ENCODE results near the gene RPL34. TPM values are rescaled to one million over a fixed set of nuclear protein-coding genes. Genes with fewer than 3 reads are reported as not detected.

RPL34 gene
- total RNA-seq, 4 donors from 2014 or later, result 1,071 to 6,726 (median 2,783) TPM

DNA sequence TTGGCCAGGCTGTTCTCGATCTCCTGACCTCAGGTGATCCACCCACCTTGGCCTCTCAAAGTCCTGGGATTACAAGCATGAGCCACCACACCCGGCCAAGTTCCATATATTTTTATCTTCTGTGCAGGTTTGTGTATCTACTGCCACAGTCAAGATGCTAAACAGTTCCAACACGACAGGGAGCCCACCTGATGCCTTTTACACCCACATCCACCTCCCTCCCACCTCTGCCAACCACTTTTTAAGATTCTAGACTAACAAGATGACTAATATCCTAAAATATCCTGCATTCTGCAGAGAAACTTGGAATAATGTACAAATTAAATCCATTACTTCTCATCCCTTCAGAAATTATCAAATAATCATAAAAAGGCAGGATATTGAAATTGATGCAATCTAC, 19.3 kb upstream of the RPL34 start:
- no peaks in the 10 kb centered on the region for H3K4me1 ChIP-seq
- intact Hi-C loops (cut with DNase I; ENCODE audit: low total_unique reads), result no loop called here
- no peak overlapping the region for H3K4me3 ChIP-seq
- H3K27ac ChIP-seq, result no peak overlapping the region
- no peak for DNase-seq
- H3K27me3 ChIP-seq, result no peaks in the 10 kb centered on the region
- no peaks in the 10 kb centered on the region for H3K36me3 ChIP-seq
- H3K9me3 ChIP-seq, result no peaks in the 10 kb centered on the region
- TF ChIP-seq, protein P1, sequence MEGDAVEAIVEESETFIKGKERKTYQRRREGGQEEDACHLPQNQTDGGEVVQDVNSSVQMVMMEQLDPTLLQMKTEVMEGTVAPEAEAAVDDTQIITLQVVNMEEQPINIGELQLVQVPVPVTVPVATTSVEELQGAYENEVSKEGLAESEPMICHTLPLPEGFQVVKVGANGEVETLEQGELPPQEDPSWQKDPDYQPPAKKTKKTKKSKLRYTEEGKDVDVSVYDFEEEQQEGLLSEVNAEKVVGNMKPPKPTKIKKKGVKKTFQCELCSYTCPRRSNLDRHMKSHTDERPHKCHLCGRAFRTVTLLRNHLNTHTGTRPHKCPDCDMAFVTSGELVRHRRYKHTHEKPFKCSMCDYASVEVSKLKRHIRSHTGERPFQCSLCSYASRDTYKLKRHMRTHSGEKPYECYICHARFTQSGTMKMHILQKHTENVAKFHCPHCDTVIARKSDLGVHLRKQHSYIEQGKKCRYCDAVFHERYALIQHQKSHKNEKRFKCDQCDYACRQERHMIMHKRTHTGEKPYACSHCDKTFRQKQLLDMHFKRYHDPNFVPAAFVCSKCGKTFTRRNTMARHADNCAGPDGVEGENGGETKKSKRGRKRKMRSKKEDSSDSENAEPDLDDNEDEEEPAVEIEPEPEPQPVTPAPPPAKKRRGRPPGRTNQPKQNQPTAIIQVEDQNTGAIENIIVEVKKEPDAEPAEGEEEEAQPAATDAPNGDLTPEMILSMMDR (IDR thresholded peaks at IDR 0.05), result no peak

DNA sequence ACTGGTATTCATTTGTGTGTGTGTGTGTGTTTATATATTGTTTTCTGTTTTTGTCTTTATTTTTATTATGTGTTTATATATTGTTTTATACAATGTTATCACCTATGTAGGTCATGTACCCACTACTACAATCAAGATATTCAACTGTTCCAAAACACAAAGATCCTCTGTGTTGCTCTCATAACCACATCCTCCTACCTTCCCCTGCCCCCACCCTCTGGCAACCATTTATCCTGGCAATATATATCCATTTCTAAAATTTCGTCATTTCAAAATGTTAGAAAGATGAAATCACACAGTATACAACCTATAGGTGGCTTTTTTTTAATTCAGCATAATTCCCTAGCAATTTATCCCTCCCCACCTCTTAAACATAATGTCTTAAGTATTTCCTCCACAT, 18.8 kb upstream of the RPL34 start:
- DNase-seq, result no peak
- Histone ChIP-seq H3K4me1 (no peaks in the 10 kb centered on the region), H3K4me3 (no peak overlapping the region), H3K27me3 (no peaks in the 10 kb centered on the region), H3K36me3 (no peaks in the 10 kb centered on the region), H3K27ac (no peak overlapping the region), H3K9me3 (no peaks in the 10 kb centered on the region)
- intact Hi-C loops (cut with DNase I; ENCODE audit: low total_unique reads), result no loop called here
- TF ChIP-seq, protein P1 (IDR thresholded peaks at IDR 0.05), result no peak
- TF ChIP-seq POLR2A (IDR thresholded peaks at IDR 0.05), result no peak

DNA sequence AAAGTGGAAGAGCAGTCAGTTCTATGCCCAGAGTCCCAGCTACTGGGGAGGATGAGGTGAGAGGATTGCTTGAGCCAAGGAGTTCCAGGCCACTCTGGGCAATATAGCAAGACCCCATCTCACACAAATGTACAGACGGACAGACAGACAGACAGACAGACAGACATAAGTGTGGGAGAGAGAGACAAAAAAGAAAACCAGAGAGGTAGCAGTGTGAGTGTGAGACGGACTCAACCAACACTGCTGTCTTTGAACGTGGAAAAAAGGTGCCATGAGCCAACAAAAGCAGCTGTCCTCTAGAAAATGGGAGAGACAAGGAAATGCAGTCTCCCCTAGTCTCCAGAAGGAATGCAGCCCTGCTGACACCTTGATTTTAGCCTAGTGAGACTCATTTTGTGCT, 18.2 kb upstream of the RPL34 start:
- intact Hi-C loops (cut with DNase I; ENCODE audit: low total_unique reads), result no loop called here
- TF ChIP-seq, protein P1 (IDR thresholded peaks at IDR 0.05), result no peak
- no peak for TF ChIP-seq POLR2A (IDR thresholded peaks at IDR 0.05)
- DNase-seq, result no peak
- H3K9me3 ChIP-seq, result no peaks in the 10 kb centered on the region
- H3K27me3 ChIP-seq, result no peaks in the 10 kb centered on the region
- no peak overlapping the region for H3K4me3 ChIP-seq
- no peaks in the 10 kb centered on the region for H3K4me1 ChIP-seq
- no peak overlapping the region for H3K27ac ChIP-seq
- H3K36me3 ChIP-seq, result no peaks in the 10 kb centered on the region

- Histone ChIP-seq H3K4me3 (no peak overlapping the region), H3K36me3 (no peaks in the 10 kb centered on the region), H3K9me3 (no peaks in the 10 kb centered on the region), H3K4me1 (no peaks in the 10 kb centered on the region), H3K27me3 (no peaks in the 10 kb centered on the region), H3K27ac (no peak overlapping the region)
- no peak for DNase-seq
- intact Hi-C loops (cut with DNase I; ENCODE audit: low total_unique reads), result no loop called here
- TF ChIP-seq, protein P1 (IDR thresholded peaks at IDR 0.05), result no peak
- TF ChIP-seq POLR2A (IDR thresholded peaks at IDR 0.05), result no peak
Measured at GRCh38 chr4:108607079-108607815, 13.1 kb upstream of the RPL34 start.

DNA sequence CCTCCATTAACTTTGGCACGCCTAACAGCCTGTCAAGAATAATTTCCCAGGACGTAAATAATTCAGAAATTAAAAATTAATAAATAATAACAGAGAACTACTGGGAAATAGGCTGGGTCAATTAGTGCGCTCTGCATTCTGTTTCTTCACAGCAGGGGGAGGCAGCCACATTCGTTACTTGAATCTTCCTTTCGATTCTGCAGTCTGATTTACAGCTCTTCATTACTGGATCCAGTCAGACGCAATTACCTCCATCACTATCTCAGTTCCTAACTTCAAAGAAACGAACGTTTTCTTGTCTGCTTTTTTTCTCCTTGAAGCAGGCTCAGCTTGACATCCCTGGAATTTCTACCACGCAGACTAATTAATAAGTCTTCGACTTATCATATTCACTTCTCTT, 9.0 kb upstream of the RPL34 start:
- Histone ChIP-seq H3K27me3 (no peaks in the 10 kb centered on the region), H3K4me1 (no peaks in the 10 kb centered on the region), H3K4me3 (peak overlapping the region in 1 of 2 donors; percentile 13), H3K9me3 (no peaks in the 10 kb centered on the region), H3K36me3 (no peaks in the 10 kb centered on the region), H3K27ac (no peak overlapping the region)
- TF ChIP-seq, protein P1 (IDR thresholded peaks at IDR 0.05), result peak in 1 of 4 experiments; percentile 26
- no peak for TF ChIP-seq POLR2A (IDR thresholded peaks at IDR 0.05)
- DNase-seq, result no peak
- intact Hi-C loops (cut with DNase I; ENCODE audit: low total_unique reads), result no loop called here

Measured in uterus (tissue), 4 donors.